SU-DHL-6 (cell line): ENCODE results near the gene TMEM271.

Experiments used
- EZH2phosphoT487 ChIP-seq: fragments of 200-600 bp; sonication (generic), shearing (Covaris generic); conservative IDR thresholded peaks from 2 replicates; pipeline ENCODE4 v1.6.1; 2018; ENCODE audit warnings: mild to moderate bottlenecking, antibody characterized with exemption, low read length, moderate library complexity, mixed read lengths
- TF ChIP-seq, protein P1 (sequence below): fragments of 200-600 bp; sonication (generic); IDR thresholded peaks from one replicate; pipeline ENCODE4 v1.5.1; 2017; ENCODE audit warnings: antibody characterized with exemption, mild to moderate bottlenecking, low read length, moderate library complexity; ENCODE audit not compliant: insufficient read depth, poor library complexity, severe bottlenecking

DNA sequence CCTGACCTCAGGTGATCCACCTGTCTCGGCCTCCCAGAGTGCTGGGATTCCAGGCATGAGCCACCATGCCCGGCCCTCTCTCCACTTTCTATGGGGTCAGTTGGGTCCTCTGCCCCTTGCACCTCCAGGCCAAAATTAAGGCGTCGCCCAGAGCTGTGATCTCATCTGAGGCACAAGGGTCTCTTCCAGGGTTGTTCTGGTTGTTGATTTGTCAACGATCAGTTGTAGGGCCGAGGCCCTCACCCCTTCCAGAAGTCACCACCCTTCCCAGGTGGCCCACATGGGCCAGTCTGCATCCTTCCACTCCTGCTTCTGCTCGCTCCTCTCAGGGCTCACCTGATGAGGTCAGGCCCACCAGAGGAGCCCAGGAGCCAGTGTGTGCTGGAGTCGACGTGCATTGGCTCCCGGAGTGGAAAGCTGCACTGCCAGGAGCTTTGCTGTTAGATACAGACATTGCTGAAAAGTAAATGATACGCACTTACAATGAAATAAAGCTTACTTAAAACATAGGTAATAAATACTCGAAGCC lies 14.3 kb upstream of the TMEM271 start:
- TF ChIP-seq, protein P1, sequence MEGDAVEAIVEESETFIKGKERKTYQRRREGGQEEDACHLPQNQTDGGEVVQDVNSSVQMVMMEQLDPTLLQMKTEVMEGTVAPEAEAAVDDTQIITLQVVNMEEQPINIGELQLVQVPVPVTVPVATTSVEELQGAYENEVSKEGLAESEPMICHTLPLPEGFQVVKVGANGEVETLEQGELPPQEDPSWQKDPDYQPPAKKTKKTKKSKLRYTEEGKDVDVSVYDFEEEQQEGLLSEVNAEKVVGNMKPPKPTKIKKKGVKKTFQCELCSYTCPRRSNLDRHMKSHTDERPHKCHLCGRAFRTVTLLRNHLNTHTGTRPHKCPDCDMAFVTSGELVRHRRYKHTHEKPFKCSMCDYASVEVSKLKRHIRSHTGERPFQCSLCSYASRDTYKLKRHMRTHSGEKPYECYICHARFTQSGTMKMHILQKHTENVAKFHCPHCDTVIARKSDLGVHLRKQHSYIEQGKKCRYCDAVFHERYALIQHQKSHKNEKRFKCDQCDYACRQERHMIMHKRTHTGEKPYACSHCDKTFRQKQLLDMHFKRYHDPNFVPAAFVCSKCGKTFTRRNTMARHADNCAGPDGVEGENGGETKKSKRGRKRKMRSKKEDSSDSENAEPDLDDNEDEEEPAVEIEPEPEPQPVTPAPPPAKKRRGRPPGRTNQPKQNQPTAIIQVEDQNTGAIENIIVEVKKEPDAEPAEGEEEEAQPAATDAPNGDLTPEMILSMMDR: no peak
- no peak for TF ChIP-seq EZH2phosphoT487
